IPS DF 6.9 (cell line): ENCODE data around the gene CCDC183.
A peak's percentile ranks its signal among the peaks of the same experiment; 100 is the strongest.

ENCODE experiments used
- DNase-seq: peaks from one replicate; pipeline ENCODE4 v3.0.0-alpha.2; 2013; ENCODE audit warnings: low read depth, low spot score
- H3K27ac ChIP-seq: one replicate; pipeline ENCODE4 v1.5.1; 2013; ENCODE audit warnings: low read length, control low read depth
- H3K27me3 ChIP-seq: 2 replicates; pipeline ENCODE4 v1.6.1; 2013; ENCODE audit warnings: mild to moderate bottlenecking, low read length; ENCODE audit not compliant: control insufficient read depth, insufficient read depth
- H3K36me3 ChIP-seq: 2 replicates; pipeline ENCODE4 v1.6.1; 2013; ENCODE audit warnings: low read length; ENCODE audit not compliant: control insufficient read depth, insufficient read depth
- H3K4me1 ChIP-seq: 2 replicates; pipeline ENCODE4 v1.6.1; 2013; ENCODE audit warnings: low read length; ENCODE audit not compliant: control insufficient read depth, insufficient read depth
- H3K4me3 ChIP-seq: 2 replicates; pipeline ENCODE4 v1.5.1; 2013; ENCODE audit warnings: mild to moderate bottlenecking, low read length
- H3K9me3 ChIP-seq: 2 replicates; pipeline ENCODE4 v1.6.1; 2013; ENCODE audit warnings: low read length, inconsistent platforms; ENCODE audit not compliant: control insufficient read depth, insufficient read depth
- WGBS: extraction: QIAGEN DNeasy Blood & Tissue Kit; methylation state at CpG from one replicate; pipeline ENCODE4 v1.1.7; 2013; ENCODE audit warnings: mixed read lengths, missing lambda C conversion rate; ENCODE audit not compliant: insufficient read length, insufficient coverage; 5-methylcytosine and 5-hydroxymethylcytosine counted together

CCDC183 gene

GRCh38 chr9:136847826-136848392 lies 51.8 kb downstream of the CCDC183 start:
- H3K4me3 ChIP-seq: peak overlapping the region; percentile 85; the same call in 1 of the 2 replicates
- peaks cover 8% of the 10 kb centered on the region for H3K4me1 ChIP-seq
- no CpG with 5 or more reads among the region's 48 CpGs for WGBS
- H3K27me3 ChIP-seq: no peaks in the 10 kb centered on the region; the same call in 1 of the 2 replicates
- no peaks in the 10 kb centered on the region; the same call in 1 of the 2 replicates for H3K36me3 ChIP-seq
- no peak for DNase-seq
- H3K9me3 ChIP-seq: no peaks in the 10 kb centered on the region
- H3K27ac ChIP-seq: no peak overlapping the region

GRCh38 chr9:136848393-136849037 lies 52.4 kb downstream of the CCDC183 start:
- no peak overlapping the region for H3K27ac ChIP-seq
- no peak for DNase-seq
- H3K4me3 ChIP-seq: peak overlapping the region; percentile 85
- WGBS: no CpG with 5 or more reads among the region's 53 CpGs
- no peaks in the 10 kb centered on the region for H3K9me3 ChIP-seq
- H3K36me3 ChIP-seq: no peaks in the 10 kb centered on the region; the same call in 1 of the 2 replicates
- peaks cover 7% of the 10 kb centered on the region for H3K4me1 ChIP-seq
- H3K27me3 ChIP-seq: no peaks in the 10 kb centered on the region; the same call in 1 of the 2 replicates

DNA sequence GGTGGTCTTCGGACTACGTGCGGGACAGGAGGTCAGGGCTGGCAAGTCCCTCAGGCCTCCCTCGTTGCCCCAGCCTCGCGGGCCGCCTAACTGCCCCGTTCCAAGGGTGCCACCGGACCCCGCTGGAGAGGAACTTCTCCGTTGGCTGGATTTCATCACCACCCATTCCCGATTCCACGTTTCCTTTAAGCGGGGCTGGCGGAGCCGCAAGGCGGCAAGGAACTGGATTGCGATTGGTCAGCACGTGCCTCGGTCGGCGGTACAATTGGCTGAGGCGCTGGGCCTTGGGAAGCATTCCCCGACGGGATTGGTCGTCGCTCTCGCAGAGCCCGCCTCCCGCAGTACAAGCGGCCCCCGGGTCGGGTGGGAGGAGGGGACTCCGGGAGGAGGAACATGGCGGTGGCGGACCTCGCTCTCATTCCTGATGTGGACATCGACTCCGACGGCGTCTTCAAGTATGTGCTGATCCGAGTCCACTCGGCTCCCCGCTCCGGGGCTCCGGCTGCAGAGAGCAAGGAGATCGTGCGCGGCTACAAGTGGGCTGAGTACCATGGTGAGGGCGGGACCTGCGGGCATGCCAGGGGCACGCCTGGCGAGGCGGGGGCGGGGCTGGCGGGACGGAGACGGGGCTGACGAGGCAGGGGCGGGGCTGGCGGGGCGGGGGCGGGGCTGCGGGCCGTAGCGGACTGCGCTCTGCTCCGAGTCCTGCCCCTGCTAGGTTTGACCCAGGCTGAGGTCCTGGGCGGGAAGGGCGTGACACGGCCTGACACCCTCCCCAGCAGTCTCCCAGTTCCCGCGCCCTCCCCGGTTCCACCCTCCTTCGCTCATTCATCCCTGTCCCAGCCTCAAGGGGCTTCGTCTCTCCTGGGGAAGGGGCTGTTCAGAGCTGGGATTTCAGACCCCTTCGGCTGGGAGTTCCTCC lies 53.2 kb downstream of the CCDC183 start, which contains the start of gene PHPT1:
Gene PHPT1 (plus strand): TSS at position 372 of the 922 bp plus-strand sequence. CDS start 22 bp downstream, at position 394.
- no CpG with 5 or more reads among the region's 77 CpGs for WGBS
- H3K36me3 ChIP-seq: no peaks in the 10 kb centered on the region; the same call in 1 of the 2 replicates
- DNase-seq: peak; percentile 89
- no peaks in the 10 kb centered on the region for H3K9me3 ChIP-seq
- H3K4me1 ChIP-seq: peaks cover 7% of the 10 kb centered on the region
- H3K27ac ChIP-seq: no peak within 1 kb of the TSS
- peak within 1 kb of the TSS; percentile 85 for H3K4me3 ChIP-seq
- no peaks in the 10 kb centered on the region; the same call in 1 of the 2 replicates for H3K27me3 ChIP-seq

DNA sequence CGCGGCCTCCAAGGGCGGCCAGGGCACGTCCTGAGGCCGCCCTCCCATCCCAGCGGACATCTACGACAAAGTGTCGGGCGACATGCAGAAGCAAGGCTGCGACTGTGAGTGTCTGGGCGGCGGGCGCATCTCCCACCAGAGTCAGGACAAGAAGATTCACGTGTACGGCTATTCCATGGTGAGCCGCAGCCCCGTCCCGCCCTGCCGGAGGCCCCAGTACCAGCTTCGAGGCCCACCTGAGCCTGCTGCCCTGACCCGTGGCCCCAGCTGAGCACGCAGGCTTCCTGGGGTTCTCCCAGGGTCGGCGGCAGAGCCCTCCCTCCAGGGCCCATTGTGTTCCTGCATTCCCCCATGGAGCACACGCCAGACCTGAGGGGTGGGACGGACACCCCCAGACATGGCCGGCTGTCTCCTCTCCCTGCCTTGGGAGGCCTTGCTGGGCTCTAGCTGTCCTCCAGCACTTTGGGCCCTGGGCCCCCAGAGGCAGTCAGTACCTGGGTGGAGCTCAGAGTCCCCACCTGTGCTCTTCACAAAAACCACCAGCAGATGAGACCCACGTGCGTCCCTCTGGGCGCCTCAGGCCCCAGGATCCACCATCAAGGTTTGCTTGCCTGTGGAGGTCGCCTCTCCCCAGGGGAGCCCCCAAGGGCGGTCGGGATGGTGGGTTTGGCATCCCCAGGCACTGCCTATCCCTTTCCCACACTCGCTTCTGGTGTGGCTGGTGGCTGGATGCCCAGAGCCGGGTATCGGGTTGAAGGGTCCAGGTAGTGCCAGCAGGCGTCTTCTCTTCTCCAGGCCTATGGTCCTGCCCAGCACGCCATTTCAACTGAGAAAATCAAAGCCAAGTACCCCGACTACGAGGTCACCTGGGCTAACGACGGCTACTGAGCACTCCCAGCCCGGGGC lies 54.1 kb downstream of the CCDC183 start:
- Histone ChIP-seq H3K27me3 (no peaks in the 10 kb centered on the region; the same call in 1 of the 2 replicates), H3K36me3 (no peaks in the 10 kb centered on the region; the same call in 1 of the 2 replicates), H3K4me1 (peaks cover 7% of the 10 kb centered on the region), H3K4me3 (peak overlapping the region; percentile 85; the same call in 1 of the 2 replicates), H3K27ac (no peak overlapping the region), H3K9me3 (no peaks in the 10 kb centered on the region)
- WGBS: no CpG with 5 or more reads among the region's 43 CpGs
- DNase-seq: no peak

DNA sequence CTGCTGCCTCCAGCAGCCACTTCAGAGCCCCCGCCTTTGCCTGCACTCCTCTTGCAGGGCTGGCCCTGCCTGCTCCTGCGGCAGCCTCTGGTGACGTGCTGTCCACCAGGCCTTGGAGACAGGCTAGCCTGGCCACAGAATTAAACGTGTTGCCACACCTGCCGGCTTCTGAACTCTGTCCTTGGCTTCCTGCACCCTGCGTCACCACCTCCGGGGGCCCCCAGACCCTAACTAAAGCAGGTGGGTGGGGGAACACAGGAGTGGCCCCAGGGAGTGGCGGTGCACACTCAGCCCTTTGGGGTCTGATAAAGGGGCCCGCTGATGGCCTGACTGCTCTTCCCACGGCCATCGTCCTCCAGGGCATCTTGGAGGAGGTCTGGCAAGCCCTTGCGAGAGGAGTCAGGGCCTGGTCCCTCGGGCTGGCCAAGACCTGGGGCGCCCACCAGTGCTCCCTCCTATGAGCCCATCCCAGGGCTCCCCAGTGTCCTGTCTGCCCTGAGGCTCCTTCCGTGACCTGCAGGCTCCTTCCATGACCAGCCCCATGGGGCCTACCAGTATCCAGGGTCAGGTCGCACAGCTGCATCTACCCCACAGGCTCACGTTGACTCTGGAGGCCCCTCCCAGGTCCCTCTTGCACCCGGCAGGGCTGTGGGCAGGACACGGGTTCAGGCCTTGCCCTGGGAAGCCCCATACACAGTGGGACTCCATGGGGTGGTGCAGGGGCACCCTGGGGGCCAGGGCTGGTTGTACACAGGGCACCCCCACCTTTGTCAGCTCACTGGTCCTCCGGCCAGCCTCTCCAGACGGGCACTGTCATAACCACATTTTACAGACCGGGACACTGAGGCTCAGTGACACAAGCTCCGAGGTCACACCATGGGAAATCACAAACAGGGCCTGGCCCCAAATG lies 55.0 kb downstream of the CCDC183 start:
- no peak for DNase-seq
- H3K4me3 ChIP-seq: no peak overlapping the region
- no peaks in the 10 kb centered on the region for H3K9me3 ChIP-seq
- no peaks in the 10 kb centered on the region; the same call in 1 of the 2 replicates for H3K36me3 ChIP-seq
- no peak overlapping the region for H3K27ac ChIP-seq
- H3K27me3 ChIP-seq: no peaks in the 10 kb centered on the region; the same call in 1 of the 2 replicates
- no CpG with 5 or more reads among the region's 23 CpGs for WGBS
- H3K4me1 ChIP-seq: peaks cover 7% of the 10 kb centered on the region

DNA sequence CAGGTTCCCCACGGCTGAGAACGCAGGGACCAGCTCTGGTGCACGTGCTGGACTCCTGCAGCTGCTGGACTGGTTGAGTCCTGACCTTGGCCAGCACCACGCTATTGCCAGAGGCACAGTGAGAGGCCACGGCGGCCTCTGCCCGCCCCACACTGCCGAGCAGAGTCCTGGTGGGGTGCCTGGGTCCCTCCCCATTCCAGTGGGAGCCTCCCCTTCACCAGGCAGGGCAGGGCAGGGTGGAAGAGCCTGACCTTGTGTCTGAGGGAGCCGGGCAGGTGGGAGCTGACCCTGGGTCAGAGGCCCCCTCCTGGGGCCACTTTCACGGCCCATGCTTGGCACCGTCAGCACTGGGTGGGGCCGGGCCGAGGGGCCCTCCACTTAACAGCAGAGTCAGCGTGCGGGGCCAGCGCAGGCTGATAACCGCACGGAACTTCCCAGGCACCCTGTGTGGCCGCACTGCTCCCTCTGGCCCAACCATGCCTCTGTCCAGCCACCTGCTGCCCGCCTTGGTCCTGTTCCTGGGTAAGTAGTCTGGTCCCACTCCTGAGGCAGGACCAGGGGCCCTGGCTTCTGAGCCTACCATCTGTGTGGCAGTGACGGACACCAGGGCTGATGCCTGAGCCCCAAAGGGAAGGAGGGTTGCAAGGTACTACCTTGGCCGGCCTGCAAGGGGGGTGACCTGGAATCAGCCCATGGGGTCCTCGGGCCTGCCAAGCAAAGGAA lies 56.0 kb downstream of the CCDC183 start, which contains the start of gene MAMDC4:
Gene MAMDC4 (plus strand): TSS at position 406 of the 723 bp plus-strand sequence. CDS start 71 bp downstream, at position 477.
- no peak within 1 kb of the TSS for H3K27ac ChIP-seq
- H3K4me1 ChIP-seq: peaks cover 4% of the 10 kb centered on the region; the same call in 1 of the 2 replicates
- H3K36me3 ChIP-seq: no peaks in the 10 kb centered on the region; the same call in 1 of the 2 replicates
- H3K4me3 ChIP-seq: no peak within 1 kb of the TSS
- H3K27me3 ChIP-seq: no peaks in the 10 kb centered on the region
- no peaks in the 10 kb centered on the region for H3K9me3 ChIP-seq
- no CpG with 5 or more reads among the region's 23 CpGs for WGBS
- DNase-seq: no peak

GRCh38 chr9:136852664-136853595 lies 56.8 kb downstream of the CCDC183 start:
- no peak overlapping the region for H3K27ac ChIP-seq
- peaks cover 4% of the 10 kb centered on the region; the same call in 1 of the 2 replicates for H3K4me1 ChIP-seq
- WGBS: no CpG with 5 or more reads among the region's 29 CpGs
- no peaks in the 10 kb centered on the region for H3K9me3 ChIP-seq
- no peak overlapping the region for H3K4me3 ChIP-seq
- no peaks in the 10 kb centered on the region for H3K27me3 ChIP-seq
- H3K36me3 ChIP-seq: no peaks in the 10 kb centered on the region; the same call in 1 of the 2 replicates
- no peak for DNase-seq

- H3K27ac ChIP-seq: no peak overlapping the region
- no peak for DNase-seq
- no peaks in the 10 kb centered on the region for H3K27me3 ChIP-seq
- no peaks in the 10 kb centered on the region for H3K9me3 ChIP-seq
- H3K36me3 ChIP-seq: no peaks in the 10 kb centered on the region; the same call in 1 of the 2 replicates
- peaks cover 4% of the 10 kb centered on the region; the same call in 1 of the 2 replicates for H3K4me1 ChIP-seq
- no peak overlapping the region for H3K4me3 ChIP-seq
- WGBS: no CpG with 5 or more reads among the region's 18 CpGs
These were observed 57.5 kb downstream of the CCDC183 start for GRCh38 chr9:136853596-136854112.
